Left lung (tissue), 14 donors: ENCODE data around the gene RPP40. TPM values are rescaled to one million over a fixed set of nuclear protein-coding genes. Genes with fewer than 3 reads are reported as not detected.

Experiments used
- ATAC-seq: fragments of 200-7000 bp; cut with Tn5 transposase; one replicate; pipeline ENCODE4 v1.9.1; 2020; ENCODE audit warnings: moderate library complexity
- DNase-seq, 4 donors: peaks; one replicate each; pipeline ENCODE4 v3.0.0-alpha.2; 2013 to 2020
- H3K27ac ChIP-seq, 2 donors: fragments of 200-600 bp; sonication (generic) in 1 of 2; one replicate each; pipeline versions ENCODE4 v1.5.0 to v1.8.0; 2020 to 2021
- H3K27me3 ChIP-seq, 2 donors: fragments of 200-600 bp; sonication (generic) in 1 of 2; one replicate each; pipeline versions ENCODE4 v1.5.0 to v1.8.0; 2020 to 2021
- H3K36me3 ChIP-seq, 2 donors: fragments of 200-600 bp; sonication (generic) in 1 of 2; one replicate each; pipeline versions ENCODE4 v1.5.0 to v1.8.0; 2020 to 2021
- H3K4me1 ChIP-seq, 2 donors: fragments of 200-600 bp; one replicate each; pipeline ENCODE4 v1.8.0; 2021
- H3K4me3 ChIP-seq, 2 donors: fragments of 200-600 bp; sonication (generic) in 1 of 2; one replicate each; pipeline versions ENCODE4 v1.5.0 to v1.8.0; 2020 to 2021; ENCODE audit warnings: mild to moderate bottlenecking in 1 of 2
- H3K9me3 ChIP-seq, 2 donors: fragments of 200-600 bp; sonication (generic) in 1 of 2; one replicate each; pipeline versions ENCODE4 v1.5.0 to v1.8.0; 2020 to 2021
- CTCF ChIP-seq, 2 donors: fragments of 200-600 bp; sonication (generic) in 1 of 2; IDR thresholded peaks; one replicate each; pipeline versions ENCODE4 v1.5.0 to v1.8.0; 2021; ENCODE audit warnings: antibody characterized with exemption in 2 of 2
- intact Hi-C, 2 donors: fragments of 100-400 bp; cut with DNase I; formaldehyde crosslinking; loops; one replicate each; pipeline versions ENCODE4 v1.11.2 to v1.14.2; 2022
- long read RNA-seq, 12 donors: library from polyadenylated mRNA in 2 of 12; unstranded in 2 of 12; transcript quantifications; one replicate each; pipeline ENCODE4 v2.0.0 and lab custom pipeline, GENCODE V29; 2019 to 2026
- polyA plus RNA-seq, 6 donors: library from polyadenylated mRNA; unstranded; fragments of 120-200 nt; gene quantifications; one replicate each; pipeline ENCODE4 v1.2.1, GENCODE V29; 2013; ENCODE audit not compliant: insufficient read length in 6 of 6
- total RNA-seq, 2 donors: library from RNA; stranded (reverse); fragmentation: NEBNext Ultra II Directional; extraction: Animal tissue kit (Norgen Biotek cat#: 25700); gene quantifications; one replicate each; pipeline ENCODE4 v1.2.1, GENCODE V29; 2021
- donor health status: DM: no; HTN: yes; CAD: no.
- donor health status: DM: no; HTN: no; CAD: no.

RPP40 gene
- 1 to 10 TPM; 5.3 to 5.5 TPM for total RNA-seq
- polyA plus RNA-seq = 10 to 100 TPM in 5 of 6 donors, 1 to 10 TPM in 1; 9.8 to 14.4 (median 11.3) TPM
- long read RNA-seq, donor 1, transcript RPP40-202 (8 exons, 1,483 nt) = major isoform, 6 of 10 reads
- long read RNA-seq, donor 1, partial matches to known transcripts = 0 of 10 reads
- long read RNA-seq, donor 1, other reads (novel, unspliced or antisense) = 0 of 10 reads
- long read RNA-seq, donor 2, partial matches to known transcripts = 0 of 3 reads
- long read RNA-seq, donor 2, other reads (novel, unspliced or antisense) = 0 of 3 reads
- long read RNA-seq, donor 3, partial matches to known transcripts = 0 of 4 reads
- long read RNA-seq, donor 3, other reads (novel, unspliced or antisense) = 0 of 4 reads
- long read RNA-seq, donor 4, partial matches to known transcripts = 1 of 4 reads
- long read RNA-seq, donor 4, other reads (novel, unspliced or antisense) = 1 of 4 reads
- long read RNA-seq, donor 5, transcript RPP40-202 (8 exons, 1,483 nt) = major isoform, 6 of 7 reads
- long read RNA-seq, donor 5, partial matches to known transcripts = 0 of 7 reads
- long read RNA-seq, donor 5, other reads (novel, unspliced or antisense) = 0 of 7 reads
- long read RNA-seq, donor 6 = 0 reads
- long read RNA-seq, donor 7, partial matches to known transcripts = 0 of 1 reads
- long read RNA-seq, donor 7, other reads (novel, unspliced or antisense) = 0 of 1 reads
- long read RNA-seq, donor 8, transcript RPP40-202 (8 exons, 1,483 nt) = major isoform, 5 of 7 reads
- long read RNA-seq, donor 8, partial matches to known transcripts = 0 of 7 reads
- long read RNA-seq, donor 8, other reads (novel, unspliced or antisense) = 0 of 7 reads
- long read RNA-seq, donor 9 = 0 reads
- long read RNA-seq, donor 10, transcript RPP40-202 (8 exons, 1,483 nt) = major isoform, 5 of 11 reads
- long read RNA-seq, donor 10, partial matches to known transcripts = 0 of 11 reads
- long read RNA-seq, donor 10, other reads (novel, unspliced or antisense) = 3 of 11 reads
- long read RNA-seq, donor 11, transcript RPP40-202 (8 exons, 1,483 nt) = major isoform, 6 of 9 reads
- long read RNA-seq, donor 11, partial matches to known transcripts = 0 of 9 reads
- long read RNA-seq, donor 11, other reads (novel, unspliced or antisense) = 0 of 9 reads
- long read RNA-seq, donor 12, partial matches to known transcripts = 0 of 4 reads
- long read RNA-seq, donor 12, other reads (novel, unspliced or antisense) = 0 of 4 reads

GRCh38 chr6:5003604-5004372 lies at the start of gene RPP40:
RPP40 (minus strand) TSS chr6:5004037; CDS start chr6:5004002, 35 bp downstream.
- peaks cover 0 to 18% of the 10 kb centered on the region in 2 donors for H3K36me3 ChIP-seq
- peaks cover 0 to 7% of the 10 kb centered on the region in 2 donors for H3K4me1 ChIP-seq
- intact Hi-C loops = no loop called here
- no peaks in the 10 kb centered on the region for H3K9me3 ChIP-seq
- DNase-seq (peak; percentile 96 to 99 (median 97)), ATAC-seq (peak; percentile 99)
- H3K4me3 ChIP-seq = peak within 1 kb of the TSS; percentile 75 to 80
- H3K27ac ChIP-seq = peak within 1 kb of the TSS; percentile 80 to 91
- peak; percentile 85 to 91 for TF ChIP-seq CTCF (IDR thresholded peaks at IDR 0.05)
- H3K27me3 ChIP-seq = no peaks in the 10 kb centered on the region

- H3K36me3 ChIP-seq = no peaks in the 10 kb centered on the region
- peaks cover 0 to 23% of the 10 kb centered on the region in 2 donors for H3K9me3 ChIP-seq
- H3K4me3 ChIP-seq = no peak overlapping the region
- H3K4me1 ChIP-seq = no peaks in the 10 kb centered on the region
- DNase-seq = no peak
- TF ChIP-seq CTCF (IDR thresholded peaks at IDR 0.05) = no peak
- no peaks in the 10 kb centered on the region for H3K27me3 ChIP-seq
- intact Hi-C loops = no loop called here
- no peak overlapping the region for H3K27ac ChIP-seq
- no peak for ATAC-seq
Measured at GRCh38 chr6:5053038-5053437, 49.2 kb upstream of the RPP40 start.

- intact Hi-C loops = no loop called here
- ATAC-seq = no peak
- no peak for DNase-seq
- Histone ChIP-seq H3K27ac (no peak overlapping the region), H3K27me3 (no peaks in the 10 kb centered on the region), H3K36me3 (no peaks in the 10 kb centered on the region), H3K4me1 (no peaks in the 10 kb centered on the region), H3K9me3 (peaks cover 0 to 23% of the 10 kb centered on the region in 2 donors), H3K4me3 (no peak overlapping the region)
- TF ChIP-seq CTCF (IDR thresholded peaks at IDR 0.05) = no peak
Measured at GRCh38 chr6:5051394-5051793, 47.6 kb upstream of the RPP40 start.

GRCh38 chr6:5050009-5050408 lies 46.2 kb upstream of the RPP40 start:
- H3K9me3 ChIP-seq = peaks cover 0 to 23% of the 10 kb centered on the region in 2 donors
- intact Hi-C loops = no loop called here
- no peaks in the 10 kb centered on the region for H3K36me3 ChIP-seq
- no peaks in the 10 kb centered on the region for H3K4me1 ChIP-seq
- H3K27me3 ChIP-seq = no peaks in the 10 kb centered on the region
- no peak overlapping the region for H3K4me3 ChIP-seq
- DNase-seq (no peak), ATAC-seq (no peak)
- TF ChIP-seq CTCF (IDR thresholded peaks at IDR 0.05) = no peak
- no peak overlapping the region for H3K27ac ChIP-seq
